H1 (cell line): ENCODE data around the gene ETDC. TPM values are rescaled to one million over a fixed set of nuclear protein-coding genes. Genes with fewer than 3 reads are reported as not detected.

Source experiments
- CTCF ChIA-PET: fragments of 300-600 bp; sonication (Branson Sonifier 250); formaldehyde crosslinking; loops from one replicate; lab custom pipeline; 2021; ENCODE audit not compliant: partially characterized antibody; lab: Charles Lee
- POLR2A ChIA-PET: fragments of 300-600 bp; sonication (Branson Sonifier 250); formaldehyde crosslinking; loops from one replicate; lab custom pipeline; 2021; ENCODE audit warnings: inconsistent platforms; ENCODE audit not compliant: partially characterized antibody; lab: Charles Lee
- DNase-seq, 2 experiments: peaks; one replicate each; pipeline versions ENCODE4 v3.0.0 to v3.0.0-alpha.2; 2010 to 2022; ENCODE audit warnings: low spot score in 2 of 2, low read depth in 1 of 2, mixed read lengths in 1 of 2
- FAIRE-seq: peaks from 2 replicates; lab custom pipeline; 2011; peaks lifted over from hg19 to GRCh38; lab: Jason Lieb, UNC
- H2AFZ ChIP-seq: 2 replicates; pipeline ENCODE4 v1.8.1; 2012; ENCODE audit warnings: low read length, inconsistent platforms
- H2AK5ac ChIP-seq: 2 replicates; pipeline ENCODE4 v1.6.1; 2013; ENCODE audit warnings: low read depth, low read length
- H2BK120ac ChIP-seq: replicated peaks from 2 replicates; pipeline ENCODE3; 2013; ENCODE audit warnings: low read depth, low read length, inconsistent platforms
- H2BK12ac ChIP-seq: 2 replicates; pipeline ENCODE4 v1.6.1; 2013; ENCODE audit warnings: low read depth, low read length
- H2BK15ac ChIP-seq: 2 replicates; pipeline ENCODE4 v1.6.1; 2013; ENCODE audit warnings: low read length
- H2BK20ac ChIP-seq: 2 replicates; pipeline ENCODE4 v1.6.1; 2013; ENCODE audit warnings: low read length
- H2BK5ac ChIP-seq: 2 replicates; pipeline ENCODE4 v1.6.1; 2013; ENCODE audit warnings: low read depth, low read length
- H3K14ac ChIP-seq: 2 replicates; pipeline ENCODE4 v1.6.1; 2013; ENCODE audit warnings: inconsistent platforms; ENCODE audit not compliant: insufficient read length
- H3K18ac ChIP-seq: 2 replicates; pipeline ENCODE4 v1.6.1; 2013; ENCODE audit warnings: low read length; ENCODE audit errors: extremely low read depth
- H3K23ac ChIP-seq: 2 replicates; pipeline ENCODE4 v1.6.1; 2013; ENCODE audit warnings: inconsistent platforms; ENCODE audit not compliant: insufficient read length
- H3K23me2 ChIP-seq: 2 replicates; pipeline ENCODE4 v1.6.1; 2013; ENCODE audit warnings: low read depth, low read length
- H3K27ac ChIP-seq: 2 replicates; pipeline ENCODE4 v1.6.1; 2011; ENCODE audit warnings: low read depth, low read length, inconsistent platforms
- H3K27me3 ChIP-seq, 4 experiments: replicated peaks in 1 of 4; 1 replicate in 1 of 4; 2 replicates in 3 of 4; pipeline versions ENCODE4 v1.6.1 to v1.8.1; 2011 to 2013; ENCODE audit warnings: low read length in 3 of 4, mild to moderate bottlenecking in 3 of 4, inconsistent platforms in 2 of 4, mixed read lengths in 2 of 4, moderate library complexity in 1 of 4; ENCODE audit not compliant: control insufficient read depth in 3 of 4, insufficient read depth in 3 of 4; ENCODE audit errors: extremely low read depth in 1 of 4
- H3K36me3 ChIP-seq, 4 experiments: 2 replicates each; pipeline versions ENCODE4 v1.6.1 to v1.8.1; 2011 to 2013; ENCODE audit warnings: mild to moderate bottlenecking in 4 of 4, low read length in 3 of 4, moderate library complexity in 2 of 4, control low read depth in 1 of 4, inconsistent platforms in 1 of 4; ENCODE audit not compliant: insufficient read depth in 4 of 4, control insufficient read depth in 2 of 4
- H3K4ac ChIP-seq: replicated peaks from 2 replicates; pipeline ENCODE3; 2013; ENCODE audit warnings: low read length, low read depth, mixed read lengths, inconsistent platforms; ENCODE audit not compliant: insufficient read length
- H3K4me1 ChIP-seq, 4 experiments: replicated peaks in 1 of 4; 1 replicate in 1 of 4; 2 replicates in 3 of 4; pipeline versions ENCODE4 v1.6.1 to v1.8.1; 2011 to 2013; ENCODE audit warnings: low read length in 3 of 4, inconsistent platforms in 2 of 4, mixed read lengths in 1 of 4; ENCODE audit not compliant: insufficient read depth in 4 of 4, control insufficient read depth in 3 of 4
- H3K4me2 ChIP-seq, 2 experiments: 2 replicates each; pipeline versions ENCODE4 v1.6.1 to v1.8.1; 2011 to 2013; ENCODE audit warnings: low read depth in 2 of 2, low read length in 2 of 2, control low read depth in 1 of 2, inconsistent platforms in 1 of 2, mild to moderate bottlenecking in 1 of 2; ENCODE audit not compliant: insufficient read depth in 1 of 2
- H3K4me3 ChIP-seq, 4 experiments: fragments of 200-600, 300-600 bp in 1 of 4; sonication (generic), shearing (Covaris generic), sonication (Bioruptor Twin) in 1 of 4; 2 replicates each; pipeline versions ENCODE4 v1.5.1 to v1.8.1; 2011 to 2016; ENCODE audit warnings: low read length in 4 of 4, low read depth in 3 of 4, control low read depth in 2 of 4, inconsistent platforms in 2 of 4, mild to moderate bottlenecking in 2 of 4, mixed read lengths in 1 of 4, moderate library complexity in 1 of 4; ENCODE audit not compliant: insufficient read depth in 2 of 4; ENCODE audit errors: extremely low read depth in 1 of 4
- H3K56ac ChIP-seq: replicated peaks from 2 replicates; pipeline ENCODE3; 2013; ENCODE audit warnings: low read depth, mild to moderate bottlenecking, mixed read lengths, low read length, inconsistent platforms; ENCODE audit not compliant: insufficient read length
- H3K79me1 ChIP-seq: 2 replicates; pipeline ENCODE4 v1.6.1; 2013; ENCODE audit warnings: low read depth, low read length, control low read depth
- H3K79me2 ChIP-seq, 2 experiments: 2 replicates each; pipeline versions ENCODE4 v1.6.1 to v1.8.1; 2012 to 2013; ENCODE audit warnings: low read length in 2 of 2, mild to moderate bottlenecking in 2 of 2, inconsistent platforms in 1 of 2; ENCODE audit not compliant: insufficient read depth in 2 of 2, control insufficient read depth in 1 of 2
- H3K9ac ChIP-seq, 4 experiments: replicated peaks in 1 of 4; 1 replicate in 1 of 4; 2 replicates in 3 of 4; pipeline versions ENCODE4 v1.6.1 to v1.8.1; 2011 to 2013; ENCODE audit warnings: low read depth in 3 of 4, low read length in 3 of 4, control low read depth in 2 of 4, mild to moderate bottlenecking in 2 of 4, moderate library complexity in 2 of 4, inconsistent platforms in 1 of 4; ENCODE audit errors: extremely low read depth in 1 of 4
- H3K9me3 ChIP-seq, 2 experiments: 2 replicates each; pipeline versions ENCODE4 v1.6.1 to v1.8.1; 2012 to 2013; ENCODE audit warnings: mild to moderate bottlenecking in 2 of 2, moderate library complexity in 2 of 2, control low read depth in 1 of 2, inconsistent platforms in 1 of 2, low read depth in 1 of 2, low read length in 1 of 2, mixed read lengths in 1 of 2; ENCODE audit not compliant: insufficient read depth in 2 of 2
- H4K20me1 ChIP-seq, 2 experiments: replicated peaks in 1 of 2; 2 replicates each; pipeline versions ENCODE3 to v1.8.1; 2011 to 2013; ENCODE audit warnings: inconsistent platforms in 2 of 2, low read length in 2 of 2, mild to moderate bottlenecking in 1 of 2; ENCODE audit not compliant: insufficient read depth in 2 of 2, control insufficient read depth in 1 of 2
- H4K5ac ChIP-seq: 2 replicates; pipeline ENCODE4 v1.6.1; 2013; ENCODE audit warnings: low read length, low read depth, mixed read lengths, inconsistent platforms; ENCODE audit not compliant: insufficient read length
- H4K8ac ChIP-seq: 2 replicates; pipeline ENCODE4 v1.8.0; 2013; ENCODE audit warnings: mild to moderate bottlenecking, moderate library complexity, low read length, inconsistent platforms; ENCODE audit not compliant: insufficient read depth; ENCODE audit errors: extremely low read depth
- H4K91ac ChIP-seq: replicated peaks from 2 replicates; pipeline ENCODE3; 2013; ENCODE audit warnings: low read length, mixed read lengths, inconsistent platforms; ENCODE audit not compliant: insufficient read length
- CEBPB ChIP-seq: IDR thresholded peaks from 2 replicates; pipeline ENCODE4 v1.6.1; 2012; ENCODE audit warnings: low read depth, low read length
- CHD2 ChIP-seq: IDR thresholded peaks from 2 replicates; pipeline ENCODE4 v1.6.1; 2012; ENCODE audit warnings: low read length, improper control_type of control experiment
- CREB1 ChIP-seq: IDR thresholded peaks from 2 replicates; pipeline ENCODE4 v1.6.1; 2012; ENCODE audit warnings: inconsistent platforms
- E2F6 ChIP-seq: IDR thresholded peaks from 2 replicates; pipeline ENCODE4 v1.6.1; 2012; ENCODE audit warnings: inconsistent platforms
- EP300 ChIP-seq, 2 experiments: IDR thresholded peaks; 1 replicate in 1 of 2; 2 replicates in 1 of 2; pipeline ENCODE4 v1.6.1; 2011 to 2012; ENCODE audit warnings: low read depth in 2 of 2, low read length in 2 of 2, mild to moderate bottlenecking in 2 of 2, borderline replicate concordance in 1 of 2, inconsistent platforms in 1 of 2, moderate library complexity in 1 of 2
- JUND ChIP-seq: IDR thresholded peaks from 2 replicates; pipeline ENCODE4 v1.6.1; 2011; ENCODE audit warnings: mild to moderate bottlenecking, improper control_type of control experiment, low read length
- RFX5 ChIP-seq: IDR thresholded peaks from 2 replicates; pipeline ENCODE4 v1.6.1; 2011; ENCODE audit warnings: low read depth, low read length, improper control_type of control experiment, borderline replicate concordance
- SIRT6 ChIP-seq: IDR thresholded peaks from one replicate; pipeline ENCODE4 v1.7.1; 2012; ENCODE audit warnings: low read length, inconsistent platforms
- ZNF274 ChIP-seq: IDR thresholded peaks from 2 replicates; pipeline ENCODE4 v1.7.0; 2012; ENCODE audit warnings: low read length, borderline replicate concordance; ENCODE audit errors: extremely low read depth
- WGBS, 2 experiments: shearing (Covaris generic) in 1 of 2; methylation state at CpG; one replicate each; pipeline versions ENCODE4 v1.1.6 to v1.1.7; 2013 to 2015; ENCODE audit warnings: low lambda C conversion rate in 2 of 2, mixed read lengths in 2 of 2, inconsistent platforms in 1 of 2, low coverage in 1 of 2, missing lambda C conversion rate in 1 of 2; ENCODE audit not compliant: insufficient replicate concordance in 2 of 2, insufficient coverage in 1 of 2, insufficient read length in 1 of 2; ENCODE audit errors: extremely low coverage in 1 of 2, missing lambda C conversion rate in 1 of 2; 5-methylcytosine and 5-hydroxymethylcytosine counted together
- polyA plus RNA-seq, 7 experiments: library from polyadenylated mRNA; depleted of rRNA in 3 of 7; stranded (reverse) in 5 of 7; unstranded in 2 of 7; fragments of >200 nt in 5 of 7; fragments of 200-250 nt in 2 of 7; gene quantifications; 1 replicate in 5 of 7; 2 replicates in 1 of 7; 4 replicates in 1 of 7; pipeline versions ENCODE4 v1.2.1 to v1.2.3, GENCODE V29; 2011 to 2013; ENCODE audit warnings: missing spikeins in 2 of 7, mixed read lengths in 2 of 7
- total RNA-seq: library from RNA; stranded (reverse); fragmentation: NEBNext Ultra II Directional; extraction: Animal tissue kit (Norgen Biotek cat#: 25700); gene quantifications from 2 replicates; pipeline ENCODE4 v1.2.1, GENCODE V29; 2021

ETDC gene
- total and polyA plus RNA-seq, 2 of the 8 experiments (the other 6 are each of a cell fraction or from before 2014, with no cell fraction given): not detected

- FAIRE-seq: no peak
- peaks cover 0 to 21% of the 10 kb centered on the region in 2 experiments; a peak in 2 of 4 replicates for H3K79me2 ChIP-seq
- H3K9ac ChIP-seq: no peak overlapping the region
- no peak overlapping the region for H4K91ac ChIP-seq
- TF ChIP-seq EP300 (IDR thresholded peaks at IDR 0.05; ENCODE audit: borderline replicate concordance in 1 of 2, low read depth in 2 of 2, low read length in 2 of 2): no peak
- TF ChIP-seq JUND: no peak
- no peak for TF ChIP-seq CEBPB
- TF ChIP-seq SIRT6: no peak
- no peak for TF ChIP-seq E2F6
- TF ChIP-seq CHD2: no peak
- TF ChIP-seq ZNF274: no peak
- TF ChIP-seq RFX5: no peak
- TF ChIP-seq CREB1: no peak
- TF ChIP-seq, all 59 proteins: peak for 0
- Histone ChIP-seq H3K27me3 (no peaks in the 10 kb centered on the region), H2BK12ac (no peak overlapping the region), H3K4me1 (peaks cover 0 to 5% (median under 1%) of the 10 kb centered on the region in 4 experiments; a peak in 2 of 7 replicates), H3K14ac (no peak overlapping the region), H2AFZ (no peak overlapping the region), H4K20me1 (no peaks in the 10 kb centered on the region), H2BK120ac (no peak overlapping the region), H3K4ac (no peak overlapping the region), H3K79me1 (no peaks in the 10 kb centered on the region; the same call in 1 of the 2 replicates), H3K4me3 (no peak overlapping the region), H4K8ac (no peak overlapping the region), H3K23ac (no peak overlapping the region), H2AK5ac (no peak overlapping the region), H3K4me2 (no peak overlapping the region), H4K5ac (no peak overlapping the region), H3K18ac (no peak overlapping the region), H3K27ac (no peak overlapping the region), H3K56ac (no peak overlapping the region), H3K9me3 (peaks cover 0 to 9% of the 10 kb centered on the region in 2 experiments; a peak in 2 of 4 replicates), H2BK15ac (no peak overlapping the region), H3K23me2 (no peaks in the 10 kb centered on the region), H2BK5ac (no peak overlapping the region), H3K36me3 (peaks cover 0 to 3% (median 2%) of the 10 kb centered on the region in 4 experiments; a peak in 3 of 8 replicates), H2BK20ac (no peak overlapping the region)
- POLR2A ChIA-PET: no interaction called here
- no peak for DNase-seq
- WGBS, 2 experiments: 89% methylated on average over 3 of the region's 3 CpGs; no CpG with 5 or more reads in 1 of the 2 experiments
- CTCF ChIA-PET: no interaction called here
Observed at GRCh38 chrX:135328421-135329005, 19.2 kb downstream of the ETDC start.
